GM21717 (cell line): Measurements from ENCODE around the gene SCYL1.

ENCODE experiments used
- ATAC-seq: cut with Tn5 transposase; IDR thresholded peaks from one replicate; pipeline ENCODE4 v1.9.1; 2021; ENCODE audit warnings: mild to moderate bottlenecking, moderate library complexity; ENCODE audit not compliant: unreplicated experiment

SCYL1 gene

GRCh38 chr11:65532388-65533064 lies 7.6 kb downstream of the SCYL1 start:
- no peak for ATAC-seq

- no peak for ATAC-seq
Measured at GRCh38 chr11:65535102-65535501, 10.2 kb downstream of the SCYL1 start.

GRCh38 chr11:65536412-65537295 lies 11.8 kb downstream of the SCYL1 start:
- ATAC-seq: no peak

GRCh38 chr11:65537296-65537597 lies 12.4 kb downstream of the SCYL1 start:
- ATAC-seq: no peak

- no peak for ATAC-seq
Measured at GRCh38 chr11:65537620-65538231, 12.8 kb downstream of the SCYL1 start.

- ATAC-seq: no peak
Measured at GRCh38 chr11:65538232-65538914, 13.5 kb downstream of the SCYL1 start.

GRCh38 chr11:65538915-65539743 lies 14.2 kb downstream of the SCYL1 start:
- no peak for ATAC-seq

GRCh38 chr11:65539744-65540289 lies 14.9 kb downstream of the SCYL1 start:
- ATAC-seq: peak; percentile 1

- ATAC-seq: peak; percentile 47
Measured at GRCh38 chr11:65540290-65541092, 15.6 kb downstream of the SCYL1 start.

GRCh38 chr11:65541093-65541982 lies 16.5 kb downstream of the SCYL1 start:
- no peak for ATAC-seq

GRCh38 chr11:65542738-65543390 lies 18.0 kb downstream of the SCYL1 start:
- ATAC-seq: no peak

- no peak for ATAC-seq
Measured at GRCh38 chr11:65545853-65546216, 21.0 kb downstream of the SCYL1 start.

GRCh38 chr11:65546217-65546958 lies 21.5 kb downstream of the SCYL1 start:
- ATAC-seq: peak; percentile 58

GRCh38 chr11:65547446-65548125 lies 22.7 kb downstream of the SCYL1 start:
- no peak for ATAC-seq

- ATAC-seq: no peak
Measured at GRCh38 chr11:65548395-65548794, 23.5 kb downstream of the SCYL1 start.

- no peak for ATAC-seq
Measured at GRCh38 chr11:65549096-65549495, 24.2 kb downstream of the SCYL1 start.
